T-cell (primary cell): ENCODE data around the gene CTCFL. TPM values are rescaled to one million over a fixed set of nuclear protein-coding genes. Genes with fewer than 3 reads are reported as not detected.

Experiments
- ATAC-seq, 4 experiments: fragments of 200-7000 bp in 3 of 4; fragments of 150-1000 bp in 1 of 4; cut with Tn5 transposase; replicated peaks in 1 of 4; 1 replicate in 3 of 4; 2 replicates in 1 of 4; pipeline ENCODE4 v1.10.0; 2021; ENCODE audit warnings: moderate library complexity in 3 of 4, mild to moderate bottlenecking in 2 of 4, moderate number of reproducible peaks in 1 of 4
- CTCF ChIA-PET, 2 donors: fragments of 300-600 bp; sonication (Branson Sonifier 250); formaldehyde crosslinking; loops; one replicate each; lab custom pipeline; 2022; ENCODE audit warnings: antibody characterized with exemption in 2 of 2; lab: Charles Lee
- POLR2A ChIA-PET, 2 donors: fragments of 300-600 bp; sonication (Branson Sonifier 250); formaldehyde crosslinking; loops; one replicate each; lab custom pipeline; 2022; ENCODE audit warnings: antibody characterized with exemption in 2 of 2; lab: Charles Lee
- DNase-seq, 35 experiments: peaks; one replicate each; pipeline versions ENCODE4 v3.0.0 to v3.0.0-alpha.2; 2013 to 2023
- H3K27ac ChIP-seq: one replicate; pipeline ENCODE4 v1.5.1; 2013; ENCODE audit warnings: low read length
- H3K27me3 ChIP-seq, 2 experiments: replicated peaks in 1 of 2; 1 replicate in 1 of 2; 2 replicates in 1 of 2; pipeline versions ENCODE4 v1.6.1 to v1.7.0; 2013; ENCODE audit warnings: low read length in 1 of 2, mixed read lengths in 1 of 2; ENCODE audit not compliant: control insufficient read depth in 2 of 2, insufficient read depth in 2 of 2; ENCODE audit errors: extremely low read depth in 1 of 2
- H3K36me3 ChIP-seq, 2 donors: 1 replicate in 1 of 2; 2 replicates in 1 of 2; pipeline versions ENCODE4 v1.6.1 to v1.7.0; 2013; ENCODE audit warnings: low read length in 1 of 2; ENCODE audit not compliant: control insufficient read depth in 2 of 2, insufficient read depth in 1 of 2; ENCODE audit errors: extremely low read depth in 1 of 2
- H3K4me1 ChIP-seq, 2 experiments: 1 replicate in 1 of 2; 2 replicates in 1 of 2; pipeline versions ENCODE4 v1.6.1 to v1.7.0; 2013; ENCODE audit warnings: low read length in 2 of 2, mixed read lengths in 1 of 2; ENCODE audit not compliant: insufficient read depth in 2 of 2, control insufficient read depth in 1 of 2; ENCODE audit errors: extremely low read depth in 1 of 2
- H3K4me3 ChIP-seq, 2 donors: 1 replicate in 1 of 2; 2 replicates in 1 of 2; pipeline versions ENCODE4 v1.5.1 to v1.7.0; 2013; ENCODE audit warnings: mild to moderate bottlenecking in 2 of 2, low read length in 1 of 2, moderate library complexity in 1 of 2; ENCODE audit not compliant: control insufficient read depth in 1 of 2; ENCODE audit errors: extremely low read depth in 1 of 2
- H3K9me3 ChIP-seq: 2 replicates; pipeline ENCODE4 v1.7.0; 2013
- H3K27ac Mint-ChIP-seq, 2 donors: one replicate each; pipeline ENCODE4 v1.8.0; 2020 to 2021; ENCODE audit warnings: mild to moderate bottlenecking in 2 of 2, mixed read lengths in 2 of 2
- H3K27me3 Mint-ChIP-seq, 2 donors: one replicate each; pipeline ENCODE4 v1.8.0; 2021 to 2022; ENCODE audit warnings: mixed read lengths in 2 of 2
- H3K36me3 Mint-ChIP-seq: one replicate; pipeline ENCODE4 v1.8.0; 2021; ENCODE audit warnings: mixed read lengths
- H3K4me1 Mint-ChIP-seq, 3 donors: one replicate each; pipeline ENCODE4 v1.8.0; 2020 to 2022; ENCODE audit warnings: mixed read lengths in 3 of 3, mild to moderate bottlenecking in 1 of 3
- H3K4me3 Mint-ChIP-seq, 3 donors: one replicate each; pipeline ENCODE4 v1.8.0; 2020 to 2022; ENCODE audit warnings: mild to moderate bottlenecking in 3 of 3, mixed read lengths in 3 of 3, moderate library complexity in 3 of 3
- H3K9me3 Mint-ChIP-seq, 3 donors: one replicate each; pipeline ENCODE4 v1.8.0; 2020 to 2022; ENCODE audit warnings: mixed read lengths in 3 of 3
- WGBS: methylation state at CpG from one replicate; pipeline ENCODE4 v1.1.5; 2013; ENCODE audit warnings: missing lambda C conversion rate; ENCODE audit not compliant: insufficient coverage; 5-methylcytosine and 5-hydroxymethylcytosine counted together
- total RNA-seq, 35 experiments: library from RNA in 6 of 35; stranded (reverse) in 6 of 35; fragments of 120-200 nt in 1 of 35; gene quantifications; one replicate each; pipeline versions ENCODE4 v1.2.1 to v1.2.4 and lab custom pipeline; 2013 to 2026

The CTCFL gene
- total RNA-seq, 5 donors from 2014 or later (not counting 1 experiment from before 2014, with no cell fraction given) = 0.15 to 0.25 TPM; not detected in 3

- no peaks in the 10 kb centered on the region for H3K4me1 ChIP-seq
- H3K36me3 ChIP-seq = no peaks in the 10 kb centered on the region
- ATAC-seq (no peak), DNase-seq (no peak)
- ChIA-PET CTCF (no interaction called here), POLR2A (no interaction called here)
- WGBS = 71% methylated on average over 4 of the region's 8 CpGs
- H3K4me3 Mint-ChIP-seq = no peak overlapping the region
- no peaks in the 10 kb centered on the region for H3K9me3 ChIP-seq
- peaks cover 0 to 36% of the 10 kb centered on the region in 2 experiments for H3K27me3 ChIP-seq
- peaks cover 35 to 40% of the 10 kb centered on the region in 2 donors for H3K27me3 Mint-ChIP-seq
- no peaks in the 10 kb centered on the region for H3K9me3 Mint-ChIP-seq
- H3K4me3 ChIP-seq = no peak overlapping the region
- H3K4me1 Mint-ChIP-seq = no peaks in the 10 kb centered on the region
- no peaks in the 10 kb centered on the region for H3K36me3 Mint-ChIP-seq
- H3K27ac Mint-ChIP-seq = no peak overlapping the region
- H3K27ac ChIP-seq = no peak overlapping the region
These were observed 35.0 kb upstream of the CTCFL start for GRCh38 chr20:57559658-57560553.

- peaks cover 0 to 34% of the 10 kb centered on the region in 2 experiments for H3K27me3 ChIP-seq
- Mint-ChIP-seq H3K4me1 (no peaks in the 10 kb centered on the region), H3K9me3 (no peaks in the 10 kb centered on the region), H3K36me3 (no peaks in the 10 kb centered on the region), H3K27ac (no peak overlapping the region), H3K4me3 (no peak overlapping the region), H3K27me3 (peaks cover 32 to 41% of the 10 kb centered on the region in 2 donors)
- no peak for DNase-seq
- ChIA-PET POLR2A (no interaction called here), CTCF (no interaction called here)
- H3K9me3 ChIP-seq = no peaks in the 10 kb centered on the region
- no peak overlapping the region for H3K4me3 ChIP-seq
- no peak overlapping the region for H3K27ac ChIP-seq
- H3K36me3 ChIP-seq = no peaks in the 10 kb centered on the region
- ATAC-seq = no peak
- no peaks in the 10 kb centered on the region for H3K4me1 ChIP-seq
- WGBS = 82% methylated on average over 6 of the region's 10 CpGs
These were observed 34.3 kb upstream of the CTCFL start for GRCh38 chr20:57559289-57559634.

GRCh38 chr20:57558614-57559288 lies 33.8 kb upstream of the CTCFL start:
- H3K9me3 ChIP-seq = no peaks in the 10 kb centered on the region
- Mint-ChIP-seq H3K27me3 (peaks cover 32 to 44% of the 10 kb centered on the region in 2 donors), H3K4me1 (no peaks in the 10 kb centered on the region), H3K36me3 (no peaks in the 10 kb centered on the region), H3K27ac (no peak overlapping the region), H3K4me3 (no peak overlapping the region), H3K9me3 (no peaks in the 10 kb centered on the region)
- H3K27me3 ChIP-seq = peaks cover 0 to 31% of the 10 kb centered on the region in 2 experiments
- no peaks in the 10 kb centered on the region for H3K4me1 ChIP-seq
- no peaks in the 10 kb centered on the region for H3K36me3 ChIP-seq
- no peak overlapping the region for H3K27ac ChIP-seq
- no peak overlapping the region for H3K4me3 ChIP-seq
- DNase-seq (no peak), ATAC-seq (no peak)
- 74% methylated on average over 13 of the region's 15 CpGs for WGBS
- CTCF ChIA-PET = no interaction called here
- POLR2A ChIA-PET = no interaction called here

- no peaks in the 10 kb centered on the region for H3K36me3 Mint-ChIP-seq
- no peak overlapping the region for H3K4me3 Mint-ChIP-seq
- no peaks in the 10 kb centered on the region for H3K4me1 ChIP-seq
- H3K9me3 Mint-ChIP-seq = no peaks in the 10 kb centered on the region
- H3K4me1 Mint-ChIP-seq = no peaks in the 10 kb centered on the region
- peaks cover 34 to 44% of the 10 kb centered on the region in 2 donors for H3K27me3 Mint-ChIP-seq
- WGBS = 80% methylated on average over 1 of the region's 9 CpGs
- CTCF ChIA-PET = no interaction called here
- DNase-seq (no peak), ATAC-seq (no peak)
- H3K36me3 ChIP-seq = no peaks in the 10 kb centered on the region
- H3K27ac Mint-ChIP-seq = no peak overlapping the region
- H3K27me3 ChIP-seq = peaks cover 0 to 33% of the 10 kb centered on the region in 2 experiments
- H3K27ac ChIP-seq = no peak overlapping the region
- no peaks in the 10 kb centered on the region for H3K9me3 ChIP-seq
- H3K4me3 ChIP-seq = no peak overlapping the region
- POLR2A ChIA-PET = no interaction called here
These were observed 33.1 kb upstream of the CTCFL start for GRCh38 chr20:57557926-57558613.

GRCh38 chr20:57556980-57557274 lies 32.0 kb upstream of the CTCFL start:
- no peak overlapping the region for H3K4me3 ChIP-seq
- Mint-ChIP-seq H3K36me3 (no peaks in the 10 kb centered on the region), H3K4me3 (no peak overlapping the region), H3K9me3 (no peaks in the 10 kb centered on the region), H3K27ac (no peak overlapping the region), H3K27me3 (peaks cover 36 to 40% of the 10 kb centered on the region in 2 donors), H3K4me1 (no peaks in the 10 kb centered on the region)
- H3K4me1 ChIP-seq = no peaks in the 10 kb centered on the region
- no peak for DNase-seq
- H3K27ac ChIP-seq = no peak overlapping the region
- no peak for ATAC-seq
- WGBS = 64% methylated on average over 3 of the region's 3 CpGs
- no peaks in the 10 kb centered on the region for H3K9me3 ChIP-seq
- peaks cover 0 to 24% of the 10 kb centered on the region in 2 experiments for H3K27me3 ChIP-seq
- POLR2A ChIA-PET = no interaction called here
- CTCF ChIA-PET = no interaction called here
- H3K36me3 ChIP-seq = no peaks in the 10 kb centered on the region

GRCh38 chr20:57555457-57556184 lies 30.7 kb upstream of the CTCFL start:
- DNase-seq = no peak
- Mint-ChIP-seq H3K9me3 (no peaks in the 10 kb centered on the region), H3K27me3 (peaks cover 34 to 36% of the 10 kb centered on the region in 2 donors), H3K36me3 (no peaks in the 10 kb centered on the region), H3K4me3 (no peak overlapping the region), H3K27ac (no peak overlapping the region), H3K4me1 (no peaks in the 10 kb centered on the region)
- Histone ChIP-seq H3K9me3 (no peaks in the 10 kb centered on the region), H3K4me1 (no peaks in the 10 kb centered on the region), H3K36me3 (no peaks in the 10 kb centered on the region), H3K27ac (no peak overlapping the region), H3K27me3 (peaks cover 0 to 16% of the 10 kb centered on the region in 2 experiments), H3K4me3 (no peak overlapping the region)
- 74% methylated on average over 6 of the region's 11 CpGs for WGBS
- no peak for ATAC-seq
- POLR2A ChIA-PET = no interaction called here
- CTCF ChIA-PET = no interaction called here
